GM19043 (cell line): ENCODE data around the gene CRABP1.
"Not testable (repeated sequence)": the region's sequence is repeated elsewhere in the genome, so short reads cannot be mapped to it uniquely, and the experiment has no call there.

Source experiments
- ATAC-seq: cut with Tn5 transposase; IDR thresholded peaks from one replicate; pipeline ENCODE4 v1.9.1; 2021; ENCODE audit warnings: low read depth; ENCODE audit not compliant: unreplicated experiment

The CRABP1 gene

GRCh38 chr15:78368651-78369050 is 28.5 kb downstream of the CRABP1 start:
- ATAC-seq = no peak

- no peak for ATAC-seq
These were observed 29.0 kb downstream of the CRABP1 start for GRCh38 chr15:78369161-78369560.

- ATAC-seq = no peak
These were observed 29.9 kb downstream of the CRABP1 start for GRCh38 chr15:78370013-78370412.

GRCh38 chr15:78372880-78373279 is 32.7 kb downstream of the CRABP1 start:
- ATAC-seq = no peak

- no peak for ATAC-seq
These were observed 34.6 kb downstream of the CRABP1 start for GRCh38 chr15:78374436-78375393.

GRCh38 chr15:78380143-78380542 is 40.0 kb downstream of the CRABP1 start:
- not testable (repeated sequence) for ATAC-seq

GRCh38 chr15:78382114-78382880 is 42.1 kb downstream of the CRABP1 start:
- ATAC-seq = no peak

GRCh38 chr15:78384651-78385050 is 44.5 kb downstream of the CRABP1 start:
- ATAC-seq = no peak

- no peak for ATAC-seq
These were observed 47.3 kb downstream of the CRABP1 start for GRCh38 chr15:78387246-78388037.

GRCh38 chr15:78388865-78389264 is 48.7 kb downstream of the CRABP1 start:
- no peak for ATAC-seq

- ATAC-seq = no peak
These were observed 49.2 kb downstream of the CRABP1 start for GRCh38 chr15:78389322-78389721.

- no peak for ATAC-seq
These were observed 49.6 kb downstream of the CRABP1 start for GRCh38 chr15:78389738-78390137.

GRCh38 chr15:78390242-78390641 is 50.1 kb downstream of the CRABP1 start:
- no peak for ATAC-seq

- no peak for ATAC-seq
These were observed 50.7 kb downstream of the CRABP1 start for GRCh38 chr15:78390826-78391225.

GRCh38 chr15:78391781-78392180 is 51.6 kb downstream of the CRABP1 start:
- no peak for ATAC-seq

GRCh38 chr15:78392430-78392829 is 52.3 kb downstream of the CRABP1 start:
- no peak for ATAC-seq

GRCh38 chr15:78393137-78393536 is 53.0 kb downstream of the CRABP1 start:
- ATAC-seq = no peak

GRCh38 chr15:78394026-78394425 is 53.9 kb downstream of the CRABP1 start:
- no peak for ATAC-seq

GRCh38 chr15:78394981-78395616 is 54.9 kb downstream of the CRABP1 start:
- ATAC-seq = no peak

- ATAC-seq = no peak
These were observed 56.1 kb downstream of the CRABP1 start for GRCh38 chr15:78396186-78396814.
